ENCODE data around the gene ZNF490.
"Not testable (repeated sequence)": the region's sequence is repeated elsewhere in the genome, so short reads cannot be mapped to it uniquely, and the experiment has no call there.

The ZNF490 gene

GRCh38 chr19:12628040-12629022 is 17.7 kb upstream of the ZNF490 start:
- Mint-ChIP-seq H3K36me3 (ENCODE audit: low read depth) (peaks cover 96% of the 10 kb centered on the region), H3K4me1 (no peaks in the 10 kb centered on the region), H3K27ac (no peak overlapping the region), H3K9me3 (peaks cover 43% of the 10 kb centered on the region), H3K27me3 (ENCODE audit: low read depth) (no peaks in the 10 kb centered on the region), H3K4me3 (no peak overlapping the region)
- no peak for TF ChIP-seq CTCF (IDR thresholded peaks at IDR 0.05; ENCODE audit: unreplicated experiment in 3 of 3)

GRCh38 chr19:12626958-12627357 is 16.3 kb upstream of the ZNF490 start:
- H3K36me3 Mint-ChIP-seq (ENCODE audit: low read depth), result peaks cover 98% of the 10 kb centered on the region
- no peak overlapping the region for H3K27ac Mint-ChIP-seq
- no peaks in the 10 kb centered on the region for H3K27me3 Mint-ChIP-seq (ENCODE audit: low read depth)
- peaks cover 48% of the 10 kb centered on the region for H3K9me3 Mint-ChIP-seq
- no peak for TF ChIP-seq CTCF (IDR thresholded peaks at IDR 0.05; ENCODE audit: unreplicated experiment in 3 of 3)
- no peak overlapping the region for H3K4me3 Mint-ChIP-seq
- H3K4me1 Mint-ChIP-seq, result no peaks in the 10 kb centered on the region

- H3K9me3 Mint-ChIP-seq, result peaks cover 49% of the 10 kb centered on the region
- H3K27ac Mint-ChIP-seq, result no peak overlapping the region
- no peaks in the 10 kb centered on the region for H3K4me1 Mint-ChIP-seq
These were observed 12.9 kb upstream of the ZNF490 start for GRCh38 chr19:12623361-12624031.

DNA sequence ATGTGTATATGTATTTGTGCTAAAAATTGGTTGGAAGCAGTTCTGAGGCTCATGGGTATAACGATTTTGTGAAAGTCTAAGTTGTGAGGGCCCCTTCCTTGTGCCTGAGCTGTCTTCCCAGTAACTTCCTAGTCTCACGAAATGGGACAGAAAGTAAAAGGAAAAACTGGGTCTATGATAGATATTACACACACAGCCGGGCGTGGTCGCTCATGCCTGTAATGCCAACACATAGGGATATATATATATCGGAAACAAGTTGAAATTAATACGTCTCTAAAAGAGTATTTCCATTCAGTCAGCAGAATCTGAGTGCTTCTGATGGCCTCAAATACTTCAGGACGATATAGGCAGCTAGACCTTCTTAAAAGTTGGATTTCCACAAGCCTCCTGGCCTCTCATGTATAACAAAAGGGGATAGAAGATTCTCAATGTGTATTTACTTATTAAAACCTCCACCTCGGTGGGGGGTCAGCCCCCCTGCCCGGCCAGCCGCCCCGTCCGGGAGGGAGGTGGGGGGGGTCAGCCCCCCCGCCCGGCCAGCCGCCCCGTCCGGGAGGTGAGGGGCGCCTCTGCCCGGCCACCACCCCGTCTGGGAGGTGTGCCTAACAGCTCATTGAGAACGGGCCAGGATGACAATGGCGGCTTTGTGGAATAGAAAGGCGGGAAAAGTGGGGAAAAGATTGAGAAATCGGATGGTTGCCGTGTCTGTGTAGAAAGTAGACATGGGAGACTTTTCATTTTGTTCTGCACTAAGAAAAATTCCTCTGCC is 10.8 kb upstream of the ZNF490 start:
- not testable (repeated sequence) for H3K27ac Mint-ChIP-seq; H3K4me3 Mint-ChIP-seq; H3K27me3 Mint-ChIP-seq (ENCODE audit: low read depth); H3K4me1 Mint-ChIP-seq
- Mint-ChIP-seq H3K9me3 (peaks cover 35% of the 10 kb centered on the region), H3K36me3 (ENCODE audit: low read depth) (peaks cover 88% of the 10 kb centered on the region)

More at GRCh38 chr19:12623361-12624031, 12.9 kb upstream of the ZNF490 start:
- no peak for TF ChIP-seq CTCF (IDR thresholded peaks at IDR 0.05; ENCODE audit: unreplicated experiment in 3 of 3)
- Mint-ChIP-seq H3K36me3 (ENCODE audit: low read depth) (peaks cover 91% of the 10 kb centered on the region), H3K27me3 (ENCODE audit: low read depth) (no peaks in the 10 kb centered on the region), H3K4me3 (no peak overlapping the region)

DNA sequence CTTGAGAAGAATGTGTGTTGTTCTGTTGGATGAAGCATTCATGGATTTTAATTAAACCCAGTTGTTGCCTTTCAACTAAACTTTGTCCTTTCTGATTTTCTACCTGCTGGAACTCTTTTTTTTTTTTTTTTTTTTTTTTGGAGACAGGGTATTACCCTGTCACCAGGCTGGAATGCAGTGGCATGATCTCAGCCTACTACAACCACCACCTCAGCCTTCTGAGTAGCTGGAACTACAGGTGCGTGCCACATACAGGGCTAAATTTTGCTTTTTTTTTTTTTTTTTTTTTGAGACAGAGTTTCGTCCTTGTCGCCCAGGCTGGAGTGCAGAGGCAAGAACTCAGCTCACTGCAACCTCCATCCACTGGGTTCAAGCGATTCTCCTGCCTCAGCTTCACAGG is 7.0 kb upstream of the ZNF490 start:
- H3K36me3 Mint-ChIP-seq (ENCODE audit: low read depth), result peaks cover 81% of the 10 kb centered on the region
- no peaks in the 10 kb centered on the region for H3K4me1 Mint-ChIP-seq
- H3K9me3 Mint-ChIP-seq, result peaks cover 27% of the 10 kb centered on the region
- no peaks in the 10 kb centered on the region for H3K27me3 Mint-ChIP-seq (ENCODE audit: low read depth)
- no peak overlapping the region for H3K4me3 Mint-ChIP-seq
- no peak overlapping the region for H3K27ac Mint-ChIP-seq
- no peak for TF ChIP-seq CTCF (IDR thresholded peaks at IDR 0.05; ENCODE audit: unreplicated experiment in 3 of 3)

- Mint-ChIP-seq H3K9me3 (peaks cover 4% of the 10 kb centered on the region), H3K4me3 (peak overlapping the region; percentile 100)
These were observed 717 bp upstream of the ZNF490 start for GRCh38 chr19:12611361-12611699.

More at GRCh38 chr19:12611361-12611699, 717 bp upstream of the ZNF490 start:
- Mint-ChIP-seq H3K27me3 (ENCODE audit: low read depth) (no peaks in the 10 kb centered on the region), H3K36me3 (ENCODE audit: low read depth) (peaks cover 40% of the 10 kb centered on the region), H3K27ac (peak overlapping the region; percentile 98 to 100 (median 100)), H3K4me1 (peaks cover 11% of the 10 kb centered on the region)
- no peak for TF ChIP-seq CTCF (IDR thresholded peaks at IDR 0.05; ENCODE audit: unreplicated experiment in 3 of 3)
